OCI-LY7 (cell line): Measurements from ENCODE around the gene SEPTIN6.

Experiments used
- EZH2phosphoT487 ChIP-seq: fragments of 200-600 bp; sonication (generic); IDR thresholded peaks from 2 replicates; pipeline ENCODE4 v1.6.1; 2018; ENCODE audit warnings: low read depth, borderline replicate concordance, mild to moderate bottlenecking, mixed run types, antibody characterized with exemption, low read length, moderate library complexity, mixed read lengths
- TF ChIP-seq, protein P1 (sequence below): fragments of 200-600 bp; sonication (generic); conservative IDR thresholded peaks from 2 replicates; pipeline ENCODE4 v1.5.1; 2014; ENCODE audit warnings: mild to moderate bottlenecking, antibody characterized with exemption, low read length, moderate library complexity, mixed read lengths

DNA sequence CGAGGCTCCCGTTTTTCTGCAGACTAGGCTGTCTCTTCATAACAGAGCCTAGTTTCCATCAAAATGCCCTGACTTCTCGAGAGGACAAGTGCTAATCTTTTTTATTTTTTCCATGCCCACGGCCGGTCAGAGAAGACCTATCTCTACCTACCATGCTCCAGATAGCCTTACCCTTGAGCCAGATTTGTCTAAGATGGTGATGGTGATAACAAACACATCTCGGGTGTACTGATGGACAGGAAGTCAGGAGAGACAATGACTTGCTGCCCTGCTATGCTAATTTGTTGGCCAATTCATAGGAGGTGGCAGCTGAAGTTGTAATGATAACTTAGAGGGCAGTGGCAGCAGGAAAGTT is 44.6 kb downstream of the SEPTIN6 start:
- TF ChIP-seq, protein P1, sequence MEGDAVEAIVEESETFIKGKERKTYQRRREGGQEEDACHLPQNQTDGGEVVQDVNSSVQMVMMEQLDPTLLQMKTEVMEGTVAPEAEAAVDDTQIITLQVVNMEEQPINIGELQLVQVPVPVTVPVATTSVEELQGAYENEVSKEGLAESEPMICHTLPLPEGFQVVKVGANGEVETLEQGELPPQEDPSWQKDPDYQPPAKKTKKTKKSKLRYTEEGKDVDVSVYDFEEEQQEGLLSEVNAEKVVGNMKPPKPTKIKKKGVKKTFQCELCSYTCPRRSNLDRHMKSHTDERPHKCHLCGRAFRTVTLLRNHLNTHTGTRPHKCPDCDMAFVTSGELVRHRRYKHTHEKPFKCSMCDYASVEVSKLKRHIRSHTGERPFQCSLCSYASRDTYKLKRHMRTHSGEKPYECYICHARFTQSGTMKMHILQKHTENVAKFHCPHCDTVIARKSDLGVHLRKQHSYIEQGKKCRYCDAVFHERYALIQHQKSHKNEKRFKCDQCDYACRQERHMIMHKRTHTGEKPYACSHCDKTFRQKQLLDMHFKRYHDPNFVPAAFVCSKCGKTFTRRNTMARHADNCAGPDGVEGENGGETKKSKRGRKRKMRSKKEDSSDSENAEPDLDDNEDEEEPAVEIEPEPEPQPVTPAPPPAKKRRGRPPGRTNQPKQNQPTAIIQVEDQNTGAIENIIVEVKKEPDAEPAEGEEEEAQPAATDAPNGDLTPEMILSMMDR = no peak
- TF ChIP-seq EZH2phosphoT487 = no peak
